DND-41 (cell line): ENCODE measurements around the gene TMEM203.

ENCODE experiments used
- EZH2 ChIP-seq: IDR thresholded peaks from 3 replicates; pipeline ENCODE4 v1.6.1; 2012; ENCODE audit warnings: borderline replicate concordance, low read depth, mild to moderate bottlenecking, moderate library complexity, low read length, inconsistent platforms; ENCODE audit not compliant: severe bottlenecking
- TF ChIP-seq, protein P1 (sequence below): IDR thresholded peaks from 2 replicates; pipeline ENCODE4 v1.5.1; 2012; ENCODE audit warnings: borderline replicate concordance, low read length, moderate library complexity, mild to moderate bottlenecking; ENCODE audit not compliant: poor library complexity, severe bottlenecking; ENCODE audit errors: extremely low read depth

DNA sequence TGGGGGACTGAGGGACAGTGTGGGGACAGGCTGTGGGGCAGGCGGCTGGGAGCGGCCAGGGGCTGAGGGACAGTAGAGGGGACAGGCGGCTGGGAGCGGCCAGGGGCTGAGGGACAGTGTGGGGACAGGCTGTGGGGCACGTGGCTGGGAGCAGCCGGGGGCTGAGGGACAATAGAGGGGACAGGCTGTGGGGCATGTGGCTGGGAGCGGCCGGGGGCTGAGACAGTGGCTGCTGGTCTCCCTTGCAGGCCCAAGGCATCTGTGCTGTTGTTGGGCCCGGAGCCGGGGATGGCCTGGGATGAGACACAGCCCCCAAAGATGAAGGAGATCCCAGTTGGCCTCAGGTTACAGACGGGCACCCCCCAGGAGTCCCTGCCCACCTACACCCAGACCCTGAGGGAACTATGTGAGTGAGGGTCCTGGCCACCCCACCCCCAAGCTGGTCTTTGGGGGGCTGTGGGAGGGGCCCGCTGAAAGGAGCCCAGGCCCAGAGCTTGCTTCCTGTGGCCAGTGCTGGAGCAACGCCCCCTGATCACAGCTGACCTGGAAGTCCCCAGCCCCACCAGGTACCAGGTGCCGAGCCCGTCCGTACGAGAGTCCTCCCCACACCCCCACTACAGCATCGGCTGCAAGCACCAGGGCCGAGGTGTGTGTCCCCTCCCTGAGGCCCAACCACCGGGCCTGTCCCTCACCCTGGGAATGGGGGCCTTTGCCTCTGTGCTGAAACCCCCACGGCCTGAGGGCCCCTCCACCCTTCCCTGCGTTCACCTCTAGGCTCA lies 46.2 kb upstream of the TMEM203 start:
- TF ChIP-seq, protein P1, sequence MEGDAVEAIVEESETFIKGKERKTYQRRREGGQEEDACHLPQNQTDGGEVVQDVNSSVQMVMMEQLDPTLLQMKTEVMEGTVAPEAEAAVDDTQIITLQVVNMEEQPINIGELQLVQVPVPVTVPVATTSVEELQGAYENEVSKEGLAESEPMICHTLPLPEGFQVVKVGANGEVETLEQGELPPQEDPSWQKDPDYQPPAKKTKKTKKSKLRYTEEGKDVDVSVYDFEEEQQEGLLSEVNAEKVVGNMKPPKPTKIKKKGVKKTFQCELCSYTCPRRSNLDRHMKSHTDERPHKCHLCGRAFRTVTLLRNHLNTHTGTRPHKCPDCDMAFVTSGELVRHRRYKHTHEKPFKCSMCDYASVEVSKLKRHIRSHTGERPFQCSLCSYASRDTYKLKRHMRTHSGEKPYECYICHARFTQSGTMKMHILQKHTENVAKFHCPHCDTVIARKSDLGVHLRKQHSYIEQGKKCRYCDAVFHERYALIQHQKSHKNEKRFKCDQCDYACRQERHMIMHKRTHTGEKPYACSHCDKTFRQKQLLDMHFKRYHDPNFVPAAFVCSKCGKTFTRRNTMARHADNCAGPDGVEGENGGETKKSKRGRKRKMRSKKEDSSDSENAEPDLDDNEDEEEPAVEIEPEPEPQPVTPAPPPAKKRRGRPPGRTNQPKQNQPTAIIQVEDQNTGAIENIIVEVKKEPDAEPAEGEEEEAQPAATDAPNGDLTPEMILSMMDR = no peak
- no peak for TF ChIP-seq EZH2
